Keratinocyte (primary cell): ENCODE results near the gene CDIPT.
A peak's percentile ranks its signal among the peaks of the same experiment; 100 is the strongest.

Experiments used
- CTCF ChIP-seq, 3 experiments: IDR thresholded peaks in 1 of 3; conservative IDR thresholded peaks in 1 of 3; optimal IDR thresholded peaks in 1 of 3; 2 replicates in 2 of 3; 3 replicates in 1 of 3; pipeline versions ENCODE3 to v1.5.1; 2011; ENCODE audit warnings: low read length in 3 of 3, mild to moderate bottlenecking in 3 of 3, moderate library complexity in 2 of 3, control low read depth in 1 of 3, inconsistent platforms in 1 of 3; ENCODE audit not compliant: insufficient read depth in 2 of 3; ENCODE audit errors: extremely low read depth in 1 of 3
- EZH2 ChIP-seq: IDR thresholded peaks from one replicate; pipeline ENCODE4 v1.6.1; 2012; ENCODE audit warnings: inconsistent platforms, mild to moderate bottlenecking, low read length, moderate library complexity

DNA sequence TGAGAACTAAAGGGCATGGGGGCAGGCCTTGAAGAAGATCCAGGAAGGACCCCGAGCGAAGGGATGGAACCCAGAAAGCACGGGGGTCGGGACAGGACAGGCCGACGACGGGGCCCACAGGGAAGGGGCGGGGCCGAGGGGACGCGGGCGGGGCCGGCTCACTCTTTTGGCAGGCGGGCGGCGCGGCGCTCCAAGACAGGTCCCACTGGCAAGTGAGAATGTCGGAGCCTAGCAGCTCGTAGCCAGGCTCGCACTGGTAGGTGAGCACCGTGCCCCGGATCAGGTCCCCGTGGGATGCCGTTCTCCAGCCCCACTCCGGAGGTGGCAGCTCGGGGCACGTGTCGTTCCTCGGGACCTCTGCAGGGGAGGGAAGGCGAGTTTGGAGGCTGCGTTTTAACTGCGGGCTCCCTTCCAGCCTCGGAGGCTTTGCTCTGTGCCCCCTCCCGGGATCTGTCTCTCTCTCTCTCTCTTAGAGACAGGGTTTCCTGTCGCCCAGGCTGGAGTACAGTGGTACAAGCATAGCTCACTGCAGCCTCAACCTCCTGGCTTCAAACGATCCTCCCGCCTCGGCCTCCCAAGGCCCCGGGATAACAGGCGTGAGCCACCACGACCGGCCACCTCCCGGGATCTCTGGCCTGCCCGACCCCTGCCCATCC is 13.7 kb upstream of the CDIPT start:
- TF ChIP-seq CTCF (optimal IDR thresholded peaks at IDR 0.05 in 1 of 3, IDR thresholded peaks at IDR 0.05 in 1 of 3, conservative IDR thresholded peaks at IDR 0.05 in 1 of 3; ENCODE audit: extremely low read depth in 1 of 3, insufficient read depth in 2 of 3, low read length in 3 of 3): no peak
- TF ChIP-seq EZH2: peak; percentile 72
